Measurements from ENCODE around the gene CDC14B. TPM values are rescaled to one million over a fixed set of nuclear protein-coding genes. Genes with fewer than 3 reads are reported as not detected.
"Not testable (repeated sequence)": the region's sequence is repeated elsewhere in the genome, so short reads cannot be mapped to it uniquely, and the experiment has no call there.

The CDC14B gene
- total and polyA plus RNA-seq, 2 experiments from 2014 or later: 48.5 to 49.4 TPM

GRCh38 chr9:96596601-96597111 lies 23.0 kb downstream of the CDC14B start:
- H3K27ac ChIP-seq: no peak overlapping the region
- no peaks in the 10 kb centered on the region for H3K27me3 ChIP-seq
- TF ChIP-seq, protein P1, sequence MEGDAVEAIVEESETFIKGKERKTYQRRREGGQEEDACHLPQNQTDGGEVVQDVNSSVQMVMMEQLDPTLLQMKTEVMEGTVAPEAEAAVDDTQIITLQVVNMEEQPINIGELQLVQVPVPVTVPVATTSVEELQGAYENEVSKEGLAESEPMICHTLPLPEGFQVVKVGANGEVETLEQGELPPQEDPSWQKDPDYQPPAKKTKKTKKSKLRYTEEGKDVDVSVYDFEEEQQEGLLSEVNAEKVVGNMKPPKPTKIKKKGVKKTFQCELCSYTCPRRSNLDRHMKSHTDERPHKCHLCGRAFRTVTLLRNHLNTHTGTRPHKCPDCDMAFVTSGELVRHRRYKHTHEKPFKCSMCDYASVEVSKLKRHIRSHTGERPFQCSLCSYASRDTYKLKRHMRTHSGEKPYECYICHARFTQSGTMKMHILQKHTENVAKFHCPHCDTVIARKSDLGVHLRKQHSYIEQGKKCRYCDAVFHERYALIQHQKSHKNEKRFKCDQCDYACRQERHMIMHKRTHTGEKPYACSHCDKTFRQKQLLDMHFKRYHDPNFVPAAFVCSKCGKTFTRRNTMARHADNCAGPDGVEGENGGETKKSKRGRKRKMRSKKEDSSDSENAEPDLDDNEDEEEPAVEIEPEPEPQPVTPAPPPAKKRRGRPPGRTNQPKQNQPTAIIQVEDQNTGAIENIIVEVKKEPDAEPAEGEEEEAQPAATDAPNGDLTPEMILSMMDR (IDR thresholded peaks at IDR 0.05; ENCODE audit: low read depth, low read length): no peak

DNA sequence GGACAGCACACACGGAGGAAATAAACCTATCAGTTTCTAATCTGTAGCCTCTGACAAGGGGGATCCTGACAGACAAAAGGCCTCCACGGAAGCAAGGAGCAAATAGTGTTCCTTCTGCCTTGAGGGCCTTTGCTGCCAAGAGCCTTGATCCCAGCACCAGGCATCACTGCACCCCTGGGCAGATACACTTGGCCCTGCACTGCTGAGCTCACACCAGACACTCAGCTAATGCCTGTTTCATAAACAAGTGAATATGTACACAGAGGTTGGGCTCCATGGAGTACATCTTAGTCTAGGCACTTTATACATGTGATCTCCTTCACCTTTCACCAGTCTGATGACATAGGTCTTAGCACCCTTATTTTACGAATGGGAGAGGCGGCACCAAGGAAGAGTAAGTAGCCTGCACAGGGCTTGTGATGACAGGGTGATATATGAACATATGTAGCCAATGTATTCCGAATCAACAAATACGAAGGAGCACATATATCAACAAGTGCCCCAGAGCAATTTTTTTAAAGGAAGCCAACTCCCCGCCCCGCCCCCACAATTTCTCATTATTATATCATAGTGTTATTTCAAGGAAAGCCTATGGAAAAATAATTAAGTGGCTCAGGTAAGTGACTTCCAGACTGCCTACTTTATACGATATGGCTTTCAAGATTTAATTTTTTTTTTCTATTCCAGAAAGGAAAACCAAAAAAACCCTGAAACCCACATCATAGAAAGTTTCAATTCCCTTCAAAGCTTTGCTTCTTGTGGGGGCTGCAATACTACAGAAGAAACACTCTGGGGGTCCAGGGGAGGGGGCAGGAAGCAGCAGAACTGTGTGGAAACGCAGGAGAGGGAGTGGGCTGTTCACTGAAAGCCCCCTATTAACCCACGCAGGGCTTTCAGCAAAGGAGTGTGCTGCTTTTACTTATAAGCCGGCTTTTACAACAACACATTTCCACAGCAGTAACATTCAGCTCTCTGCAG lies 32.0 kb downstream of the CDC14B start:
- DNase-seq (ENCODE audit: low read depth in 1 of 2, low spot score in 1 of 2): no peak
- peaks cover 21% of the 10 kb centered on the region for H3K4me1 ChIP-seq (ENCODE audit: low read depth)
- no peaks in the 10 kb centered on the region for H3K27me3 ChIP-seq
- no peaks in the 10 kb centered on the region for H3K36me3 ChIP-seq
- no peaks in the 10 kb centered on the region for H3K9me3 ChIP-seq (ENCODE audit: low read depth)
- H3K4me3 ChIP-seq: no peak overlapping the region
- H3K27ac ChIP-seq: peak overlapping the region; percentile 57
- TF ChIP-seq, protein P1 (IDR thresholded peaks at IDR 0.05; ENCODE audit: low read depth, low read length): no peak

More at GRCh38 chr9:96596601-96597111, 23.0 kb downstream of the CDC14B start:
- no peak overlapping the region for H3K4me3 ChIP-seq
- no peaks in the 10 kb centered on the region for H3K36me3 ChIP-seq
- H3K4me1 ChIP-seq (ENCODE audit: low read depth): no peaks in the 10 kb centered on the region
- no peak for DNase-seq (ENCODE audit: low read depth in 1 of 2, low spot score in 1 of 2)
- H3K9me3 ChIP-seq (ENCODE audit: low read depth): no peaks in the 10 kb centered on the region

GRCh38 chr9:96585426-96585825 lies 34.2 kb downstream of the CDC14B start:
- Histone ChIP-seq H3K9me3 (ENCODE audit: low read depth) (no peaks in the 10 kb centered on the region), H3K4me1 (ENCODE audit: low read depth) (peaks cover 33% of the 10 kb centered on the region), H3K27me3 (no peaks in the 10 kb centered on the region), H3K4me3 (no peak overlapping the region), H3K27ac (peak overlapping the region; percentile 66), H3K36me3 (no peaks in the 10 kb centered on the region)
- TF ChIP-seq, protein P1 (IDR thresholded peaks at IDR 0.05; ENCODE audit: low read depth, low read length): no peak
- no peak for DNase-seq (ENCODE audit: low read depth in 1 of 2, low spot score in 1 of 2)

DNA sequence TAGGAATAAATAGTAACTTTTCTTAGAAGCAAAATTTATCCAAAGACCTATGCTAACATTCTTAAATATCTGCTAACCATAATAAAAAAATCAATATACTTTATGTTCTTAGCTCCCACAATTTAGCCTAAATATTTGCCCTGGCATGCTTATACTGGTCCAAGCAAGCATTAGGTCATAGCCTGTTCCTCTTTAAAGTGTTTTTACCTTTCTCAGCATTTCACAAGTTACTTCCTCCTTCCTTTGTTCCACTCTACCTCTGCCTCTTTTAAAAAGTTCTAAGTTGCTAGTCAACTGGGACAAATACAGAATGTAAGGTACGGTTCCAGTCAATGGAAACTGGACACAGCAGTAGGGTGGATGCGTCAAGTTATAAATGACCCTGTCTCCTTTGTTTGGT lies 37.4 kb downstream of the CDC14B start:
- not testable (repeated sequence) for H3K27me3 ChIP-seq; H3K36me3 ChIP-seq; H3K4me3 ChIP-seq; DNase-seq (ENCODE audit: low read depth in 1 of 2, low spot score in 1 of 2); H3K9me3 ChIP-seq (ENCODE audit: low read depth)
- H3K4me1 ChIP-seq (ENCODE audit: low read depth): peaks cover 32% of the 10 kb centered on the region
- H3K27ac ChIP-seq: peak overlapping the region; percentile 69

- TF ChIP-seq, protein P1 (IDR thresholded peaks at IDR 0.05; ENCODE audit: low read depth, low read length): no peak
- no peak for DNase-seq (ENCODE audit: low read depth in 1 of 2, low spot score in 1 of 2)
- Histone ChIP-seq H3K27me3 (no peaks in the 10 kb centered on the region), H3K27ac (peak overlapping the region; percentile 69), H3K4me1 (ENCODE audit: low read depth) (peaks cover 32% of the 10 kb centered on the region), H3K9me3 (ENCODE audit: low read depth) (no peaks in the 10 kb centered on the region), H3K36me3 (no peaks in the 10 kb centered on the region), H3K4me3 (no peak overlapping the region)
Observed at GRCh38 chr9:96581786-96582185, 37.9 kb downstream of the CDC14B start.

- TF ChIP-seq, protein P1 (IDR thresholded peaks at IDR 0.05; ENCODE audit: low read depth, low read length): no peak
- Histone ChIP-seq H3K36me3 (no peaks in the 10 kb centered on the region), H3K27ac (peak overlapping the region; percentile 69), H3K27me3 (no peaks in the 10 kb centered on the region), H3K4me1 (ENCODE audit: low read depth) (peaks cover 31% of the 10 kb centered on the region), H3K4me3 (no peak overlapping the region), H3K9me3 (ENCODE audit: low read depth) (no peaks in the 10 kb centered on the region)
- DNase-seq (ENCODE audit: low read depth in 1 of 2, low spot score in 1 of 2): no peak
Observed at GRCh38 chr9:96581301-96581700, 38.3 kb downstream of the CDC14B start.
